ENCODE measurements around the gene AUNIP.

GRCh38 chr1:25875856-25876692 is 16.8 kb upstream of the AUNIP start:
- TF ChIP-seq MAX (IDR thresholded peaks at IDR 0.05): no peak
- TF ChIP-seq YY1 (IDR thresholded peaks at IDR 0.05; ENCODE audit: low read depth): no peak
- no peak for TF ChIP-seq FOXM1 (IDR thresholded peaks at IDR 0.05; ENCODE audit: borderline replicate concordance, low read depth)
- no peak for TF ChIP-seq TEAD4 (IDR thresholded peaks at IDR 0.05)
- no peak for TF ChIP-seq CREB1 (IDR thresholded peaks at IDR 0.05; ENCODE audit: low read depth)
- no peak for TF ChIP-seq REST (IDR thresholded peaks at IDR 0.05; ENCODE audit: low read depth)
- TF ChIP-seq EP300 (IDR thresholded peaks at IDR 0.05; ENCODE audit: borderline replicate concordance): 0 out of 2 replicates have a peak, but pooled peaks have one; percentile 2
- no peak for TF ChIP-seq TAF1 (IDR thresholded peaks at IDR 0.05; ENCODE audit: low read depth)
